GM12801 (cell line): ENCODE results near the gene CCDC149.

Experiments used
- TF ChIP-seq, protein P1 (sequence below): IDR thresholded peaks from one replicate; pipeline ENCODE4 v1.5.1; 2011; ENCODE audit warnings: control low read depth; ENCODE audit not compliant: insufficient read length; ENCODE audit errors: extremely low read depth

The CCDC149 gene

DNA sequence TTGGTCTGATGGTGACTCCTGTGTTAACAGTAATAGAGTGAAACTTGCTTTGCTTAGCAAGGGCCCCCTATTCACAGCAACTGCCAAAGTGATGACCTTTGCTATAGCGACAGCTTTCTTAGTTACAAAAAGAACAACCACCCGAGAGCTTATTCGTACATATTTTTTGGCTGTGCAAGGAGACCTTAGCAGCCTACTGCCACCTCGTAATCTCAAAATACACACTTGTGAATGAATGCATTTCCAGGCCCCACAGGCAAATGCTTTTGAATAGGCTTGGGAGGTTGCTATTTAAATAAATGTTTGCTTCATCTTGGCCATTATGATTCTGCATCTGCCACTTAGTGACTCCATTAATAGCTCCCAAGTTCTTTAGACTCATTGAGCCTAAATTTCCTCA lies 47.4 kb downstream of the CCDC149 start:
- TF ChIP-seq, protein P1, sequence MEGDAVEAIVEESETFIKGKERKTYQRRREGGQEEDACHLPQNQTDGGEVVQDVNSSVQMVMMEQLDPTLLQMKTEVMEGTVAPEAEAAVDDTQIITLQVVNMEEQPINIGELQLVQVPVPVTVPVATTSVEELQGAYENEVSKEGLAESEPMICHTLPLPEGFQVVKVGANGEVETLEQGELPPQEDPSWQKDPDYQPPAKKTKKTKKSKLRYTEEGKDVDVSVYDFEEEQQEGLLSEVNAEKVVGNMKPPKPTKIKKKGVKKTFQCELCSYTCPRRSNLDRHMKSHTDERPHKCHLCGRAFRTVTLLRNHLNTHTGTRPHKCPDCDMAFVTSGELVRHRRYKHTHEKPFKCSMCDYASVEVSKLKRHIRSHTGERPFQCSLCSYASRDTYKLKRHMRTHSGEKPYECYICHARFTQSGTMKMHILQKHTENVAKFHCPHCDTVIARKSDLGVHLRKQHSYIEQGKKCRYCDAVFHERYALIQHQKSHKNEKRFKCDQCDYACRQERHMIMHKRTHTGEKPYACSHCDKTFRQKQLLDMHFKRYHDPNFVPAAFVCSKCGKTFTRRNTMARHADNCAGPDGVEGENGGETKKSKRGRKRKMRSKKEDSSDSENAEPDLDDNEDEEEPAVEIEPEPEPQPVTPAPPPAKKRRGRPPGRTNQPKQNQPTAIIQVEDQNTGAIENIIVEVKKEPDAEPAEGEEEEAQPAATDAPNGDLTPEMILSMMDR, result no peak

DNA sequence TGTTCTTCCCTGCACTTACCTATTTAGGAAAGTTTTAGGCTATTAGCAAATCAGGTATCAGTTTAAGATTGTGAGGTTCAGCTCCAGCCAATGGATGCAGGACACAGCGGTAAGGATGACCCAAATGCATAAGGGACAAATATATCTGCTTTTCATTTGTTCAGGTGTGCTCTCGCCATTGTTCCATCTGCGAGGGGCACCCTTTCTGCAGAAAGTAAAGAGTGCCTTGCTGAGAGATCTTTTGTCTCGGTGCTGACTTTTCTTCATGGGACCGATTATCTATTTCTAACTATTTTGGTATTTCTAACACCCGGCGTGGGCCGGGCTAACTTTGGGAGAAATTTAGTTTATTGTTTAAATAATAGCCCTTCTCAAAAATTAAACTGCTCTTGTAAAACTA lies 49.0 kb downstream of the CCDC149 start:
- TF ChIP-seq, protein P1, result no peak

DNA sequence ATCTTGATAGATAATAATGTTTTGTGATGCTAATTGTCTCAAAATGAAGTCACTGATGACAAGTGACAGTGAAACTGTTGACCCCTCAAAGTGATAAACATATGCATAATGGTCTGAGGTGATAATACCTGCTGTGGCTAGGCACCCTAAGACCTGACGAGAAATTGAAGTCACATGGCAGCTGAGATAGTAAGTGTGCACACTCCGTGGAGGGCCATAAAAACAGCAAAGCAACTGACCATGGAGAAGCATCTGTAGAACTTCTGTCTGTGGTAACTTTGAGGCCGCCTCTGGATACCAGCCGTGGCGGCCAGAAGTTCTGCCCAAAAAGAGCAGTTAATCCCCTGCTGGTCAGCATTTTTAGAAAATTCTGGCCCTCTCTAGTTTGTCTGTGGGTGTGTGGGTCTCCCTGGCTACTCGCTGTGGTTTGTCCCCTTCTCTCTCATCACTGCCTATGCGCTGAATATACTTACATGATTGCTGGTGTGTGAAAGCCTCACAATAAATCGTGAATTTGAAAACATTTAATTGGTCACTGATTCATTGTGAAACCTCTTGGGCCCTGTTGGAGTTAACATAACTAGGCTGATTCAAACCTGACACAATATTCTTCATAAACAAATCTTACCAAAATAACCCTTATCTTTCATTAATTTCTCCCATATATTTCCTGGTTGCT lies 50.6 kb downstream of the CCDC149 start:
- TF ChIP-seq, protein P1, result no peak

DNA sequence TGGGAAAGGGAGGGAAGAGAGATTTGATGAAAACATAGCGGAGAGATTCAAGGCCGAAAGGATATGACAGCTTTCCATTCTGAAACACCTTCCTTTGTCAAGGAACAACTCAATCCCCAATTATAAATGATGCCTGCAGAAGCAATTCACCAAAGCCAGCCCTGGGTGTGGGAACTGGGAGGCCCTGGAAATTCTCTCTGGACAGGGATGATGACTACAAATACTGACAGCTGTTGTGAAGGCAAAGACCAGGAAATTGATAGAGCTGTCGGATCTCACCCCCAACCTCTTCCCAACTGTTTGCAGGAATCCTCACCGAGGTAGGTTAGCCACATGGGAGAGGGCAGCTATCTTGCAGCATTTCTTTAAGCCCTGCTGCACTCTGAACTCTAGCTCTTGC lies 54.3 kb downstream of the CCDC149 start:
- TF ChIP-seq, protein P1, result no peak

DNA sequence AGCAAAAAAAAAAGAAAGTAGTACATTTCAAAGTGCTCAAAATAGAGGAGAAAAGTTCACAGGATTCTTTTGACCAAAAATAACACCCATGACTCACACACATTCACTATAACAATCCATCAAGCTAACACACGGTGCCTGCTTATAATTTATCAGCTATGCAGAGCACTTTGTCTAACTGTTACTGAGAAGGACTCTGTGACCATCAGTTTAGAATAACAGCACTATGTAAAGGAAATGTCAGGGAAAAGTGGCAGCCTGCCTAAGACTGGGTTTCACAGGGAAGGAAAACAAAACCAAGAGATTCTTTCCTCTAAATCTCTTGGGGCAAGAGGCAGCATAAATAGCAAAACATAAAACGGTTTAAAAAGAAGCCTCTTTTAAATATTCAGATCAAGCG lies 54.8 kb downstream of the CCDC149 start:
- TF ChIP-seq, protein P1, result no peak

DNA sequence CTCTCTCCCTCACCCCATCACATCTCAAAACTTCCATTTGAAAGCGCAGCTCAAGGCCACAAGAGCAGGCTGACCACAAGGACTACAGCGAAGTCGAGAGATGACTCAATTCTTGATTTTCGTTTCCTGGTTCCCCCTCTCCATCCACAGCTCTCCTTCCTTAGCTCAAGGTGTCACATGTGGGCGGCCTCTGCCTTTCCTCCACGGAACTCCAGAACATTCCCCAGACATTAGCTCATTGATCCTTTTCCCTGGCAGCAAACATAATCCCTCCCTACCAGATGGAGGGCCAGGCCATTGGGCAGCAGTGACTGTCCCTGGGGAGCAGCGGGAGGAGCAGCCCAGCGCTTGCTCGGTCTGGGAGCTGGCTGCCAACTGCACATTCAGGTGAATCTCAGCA lies 56.3 kb downstream of the CCDC149 start:
- TF ChIP-seq, protein P1, result no peak

DNA sequence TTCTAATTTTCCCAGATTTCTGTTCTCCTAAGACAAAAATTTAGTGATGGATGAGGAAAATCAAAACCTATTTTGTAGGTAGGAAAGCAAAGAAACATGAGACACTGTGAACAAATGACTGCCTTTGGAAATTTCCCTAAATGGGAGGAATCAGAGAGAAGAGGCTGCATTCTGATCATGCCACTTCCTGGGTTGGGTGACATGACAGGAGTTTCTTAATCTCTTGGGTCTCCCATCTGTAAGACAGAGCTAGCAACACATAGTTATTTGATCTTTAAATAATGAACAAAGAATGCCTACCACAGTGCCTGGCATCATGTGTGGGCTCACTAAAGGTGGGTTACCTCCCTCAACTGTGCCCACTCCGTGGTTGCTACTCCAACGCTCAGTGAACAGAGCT lies 57.1 kb downstream of the CCDC149 start:
- TF ChIP-seq, protein P1, result no peak
